A549 treated with CORT108297 at 1 μM for 4 hours (cell line): ENCODE data around the gene ZNF610. TPM values are rescaled to one million over a fixed set of nuclear protein-coding genes. Genes with fewer than 3 reads are reported as not detected.

Source experiments
- total RNA-seq: library from RNA; stranded (reverse); fragments of 200-300 nt; extraction: Qiagen RNA extraction; gene quantifications from 5 replicates; pipeline ENCODE4 v1.2.3, GENCODE V29; 2022

Gene ZNF610
- total RNA-seq = 0.08 TPM in 1 of 5 replicates, not detected in the others

DNA sequence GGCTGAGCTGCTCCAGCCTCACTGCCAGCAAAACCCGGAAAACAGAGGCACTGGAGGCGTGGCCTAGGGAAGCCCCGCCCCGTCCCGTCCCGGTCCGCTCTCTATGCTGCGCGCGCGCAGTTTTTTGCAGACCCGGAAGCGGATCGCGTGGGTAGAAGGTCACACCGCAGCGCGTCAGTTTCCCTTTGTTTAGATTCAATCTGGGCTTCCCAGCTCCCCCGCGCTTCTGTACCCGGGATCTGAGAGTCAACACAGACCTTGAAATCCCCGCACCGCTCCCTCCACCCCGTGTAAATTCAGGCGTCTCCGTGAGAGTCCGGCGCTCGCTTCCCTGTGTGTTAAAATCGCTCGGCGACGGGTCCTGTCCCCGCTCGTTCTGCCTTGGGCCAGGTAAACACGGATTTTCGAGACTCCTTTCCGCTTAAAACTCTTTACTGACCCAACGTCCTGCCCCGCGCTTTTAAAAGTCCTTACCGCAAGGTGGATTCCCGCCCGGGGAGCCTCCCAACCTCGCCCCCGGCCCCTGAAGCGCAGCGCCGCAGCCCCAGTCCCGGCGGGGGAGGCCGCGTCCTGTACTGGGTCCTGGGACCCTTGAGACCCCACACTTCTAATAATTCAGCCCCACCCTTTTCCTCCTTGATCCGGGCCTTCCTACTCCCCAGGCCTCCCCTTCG is at the start of gene ZNF610:
TSS of gene ZNF610 (plus strand) at position 127 of the 674 bp plus-strand sequence. CDS start 12,930 bp downstream, outside the sequence.

DNA sequence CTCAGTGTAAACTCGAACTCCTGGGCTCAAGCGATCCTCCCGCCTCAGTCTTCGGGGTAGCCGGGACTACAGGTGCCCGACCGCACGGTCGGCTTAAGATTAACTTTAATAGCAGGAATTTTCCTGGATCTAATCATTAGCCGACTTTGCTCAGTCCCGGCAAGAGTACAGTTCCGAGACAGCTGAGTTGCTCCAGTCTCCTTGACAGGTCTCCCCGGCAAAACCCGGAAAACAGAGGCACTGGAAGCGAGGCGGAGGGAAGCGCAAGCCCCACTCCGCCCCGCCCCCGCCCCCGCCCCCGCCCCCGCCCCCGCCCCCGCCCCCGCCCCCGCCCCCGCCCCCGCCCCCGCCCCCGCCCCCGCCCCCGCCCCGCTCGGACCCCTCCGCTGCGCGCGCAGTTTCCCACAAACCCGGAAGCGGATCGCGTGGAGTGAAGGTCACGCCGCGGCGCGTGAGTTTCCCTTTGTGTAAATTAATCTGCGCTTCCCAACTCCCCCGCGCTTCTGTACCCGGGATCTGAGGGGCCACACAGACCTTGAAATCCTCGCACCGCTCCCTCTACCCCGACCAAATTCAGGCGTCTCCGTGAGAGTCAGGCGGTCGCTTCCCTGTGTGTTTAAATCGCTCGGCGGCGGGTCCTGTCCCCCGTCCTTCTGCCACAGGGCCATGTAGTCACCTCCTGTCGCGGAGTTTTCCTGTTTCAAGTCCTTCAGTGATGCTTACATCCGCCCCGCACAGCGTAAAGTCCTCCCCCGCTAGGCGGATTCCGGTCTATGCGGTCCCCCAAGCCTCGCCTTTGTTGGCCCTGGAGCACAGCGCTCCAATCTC is 39.1 kb upstream of the ZNF610 start, which contains the start of gene ZNF480:
TSS of gene ZNF480 (plus strand) at position 397 of the 828 bp plus-strand sequence. CDS start 3,244 bp downstream, outside the sequence.

GRCh38 chr19:52369559-52370340 is 33.7 kb downstream of the ZNF610 start, which contains the start of gene ZNF880:
Gene ZNF880 (plus strand): TSS chr19:52369923. CDS start chr19:52369966, 43 bp downstream.

DNA sequence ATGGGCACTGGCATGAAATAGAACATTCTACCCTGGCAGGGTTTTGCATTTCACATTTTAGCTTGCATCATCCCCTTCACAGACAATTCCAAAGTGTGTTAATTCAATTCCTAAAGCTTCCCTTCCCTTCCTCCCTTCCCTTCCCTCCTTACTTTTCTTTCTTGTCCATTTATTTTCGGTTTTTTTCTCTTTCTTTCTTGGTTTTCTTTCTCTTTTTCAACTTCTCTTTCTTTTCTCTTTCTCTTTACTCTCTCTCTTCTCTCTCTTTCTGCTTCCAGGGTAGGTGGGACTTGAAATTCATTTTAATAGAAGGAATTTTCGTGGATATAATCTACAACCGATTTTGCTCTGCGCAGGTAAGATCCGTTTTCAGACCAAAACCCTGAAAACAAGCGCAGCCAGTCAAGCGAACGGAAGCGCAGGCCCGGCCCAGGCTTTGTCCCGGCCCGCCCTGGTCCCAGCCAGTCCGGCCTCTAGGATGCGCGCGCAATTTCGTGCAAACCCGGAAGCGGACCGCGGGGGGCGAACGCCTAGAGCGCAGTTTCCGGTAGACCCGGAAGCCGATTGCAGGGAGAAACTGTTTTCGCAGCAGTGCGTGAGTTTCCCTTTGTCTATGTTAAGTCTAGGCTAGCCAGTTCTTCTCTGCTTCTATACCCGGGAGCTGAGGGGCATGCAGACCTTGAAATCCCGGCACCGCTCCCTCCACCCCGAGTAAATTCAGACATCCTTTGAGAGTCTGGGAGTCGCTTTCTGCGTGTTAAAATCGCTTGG is 61.5 kb downstream of the ZNF610 start, which contains the start of gene ZNF528:
TSS of gene ZNF528 (plus strand) at position 540 of the 771 bp plus-strand sequence. CDS start 4,165 bp downstream, outside the sequence.

Other genes starting within 250 kb of the ZNF610 start
- gene ZNF841, start 240.5 kb upstream of the ZNF610 start, total RNA-seq = 1.8 to 2.7 TPM (median 2.4 TPM) in 5 replicates
- 0.61 to 1.2 TPM (median 0.68 TPM) in 5 replicates for gene ZNF616, start 196.3 kb upstream of the ZNF610 start, total RNA-seq
- gene ZNF836, start 164.6 kb upstream of the ZNF610 start, total RNA-seq = 0.68 to 1.4 TPM (median 0.82 TPM) in 5 replicates
- 186 to 314 TPM (median 307 TPM) in 5 replicates for gene PPP2R1A, start 146.2 kb upstream of the ZNF610 start, total RNA-seq
- 5.6 to 12.8 TPM (median 8.5 TPM) in 5 replicates for gene ZNF766, start 66.7 kb upstream of the ZNF610 start, total RNA-seq
- 6.9 to 17.9 TPM (median 17.1 TPM) in 5 replicates for gene ZNF480, start 39.1 kb upstream of the ZNF610 start, total RNA-seq
- gene ZNF880, start 33.7 kb downstream of the ZNF610 start, total RNA-seq = 0.55 to 1.3 TPM (median 0.70 TPM) in 5 replicates
- gene ZNF528, start 61.6 kb downstream of the ZNF610 start, total RNA-seq = 0.08 to 0.21 TPM (median 0.10 TPM) in 4 of 5 replicates, not detected in the other
- gene ZNF534, start 92.9 kb downstream of the ZNF610 start, total RNA-seq = not detected in 5 replicates
- not detected in 5 replicates for gene ZNF578, start 117.3 kb downstream of the ZNF610 start, total RNA-seq
- gene ZNF808, start 191.4 kb downstream of the ZNF610 start, total RNA-seq = 0.09 to 0.22 TPM (median 0.12 TPM) in 5 replicates
- 0.07 to 0.33 TPM (median 0.24 TPM) in 5 replicates for gene ZNF701, start 234.0 kb downstream of the ZNF610 start, total RNA-seq